Epithelial cell of proximal tubule (primary cell): Measurements from ENCODE around the gene CSPG4. TPM values are rescaled to one million over a fixed set of nuclear protein-coding genes. Genes with fewer than 3 reads are reported as not detected.

Experiments
- DNase-seq: peaks from one replicate; pipeline ENCODE4 v3.0.0-alpha.2; 2011; ENCODE audit warnings: low read depth
- H3K4me3 ChIP-seq: 2 replicates; pipeline ENCODE4 v1.5.1; 2011; ENCODE audit warnings: low read depth, mild to moderate bottlenecking, low read length
- CTCF ChIP-seq: conservative IDR thresholded peaks from 2 replicates; pipeline ENCODE4 v1.5.1; 2012; ENCODE audit warnings: low read depth, mild to moderate bottlenecking, low read length
- total RNA-seq: library from RNA; depleted of rRNA; stranded (reverse); fragments of >200 nt; gene quantifications from 2 replicates; pipeline ENCODE4 v1.2.3, GENCODE V29; 2015

Gene CSPG4
- total RNA-seq, 1 donor from 2014 or later = 2.1 TPM

GRCh38 chr15:75653347-75653913 is 59.2 kb downstream of the CSPG4 start:
- H3K4me3 ChIP-seq = no peak overlapping the region
- no peak for DNase-seq
- TF ChIP-seq CTCF = no peak

GRCh38 chr15:75651810-75652543 is 60.7 kb downstream of the CSPG4 start:
- peak overlapping the region; percentile 44 for H3K4me3 ChIP-seq

GRCh38 chr15:75650908-75651809 is 61.5 kb downstream of the CSPG4 start:
- H3K4me3 ChIP-seq = peak overlapping the region; percentile 44
- TF ChIP-seq CTCF = no peak
- no peak for DNase-seq

More at GRCh38 chr15:75651810-75652543, 60.7 kb downstream of the CSPG4 start:
- no peak for DNase-seq
- TF ChIP-seq CTCF = no peak

GRCh38 chr15:75649848-75650247 is 62.8 kb downstream of the CSPG4 start:
- no peak for TF ChIP-seq CTCF
- no peak overlapping the region for H3K4me3 ChIP-seq
- DNase-seq = no peak

GRCh38 chr15:75649045-75649761 is 63.4 kb downstream of the CSPG4 start:
- H3K4me3 ChIP-seq = peak overlapping the region; percentile 93
- no peak for TF ChIP-seq CTCF
- DNase-seq = no peak

- DNase-seq = no peak
- TF ChIP-seq CTCF = no peak
- peak overlapping the region; percentile 93 for H3K4me3 ChIP-seq
Measured at GRCh38 chr15:75648156-75649000, 64.3 kb downstream of the CSPG4 start.
